ENCODE data around the gene KAT6B. TPM values are rescaled to one million over a fixed set of nuclear protein-coding genes. Genes with fewer than 3 reads are reported as not detected.

Gene KAT6B
- total RNA-seq, 1 donor from 2014 or later: 155 TPM

- no peak for DNase-seq (ENCODE audit: low spot score in 2 of 2, unreplicated experiment in 2 of 2)
- no peaks in the 10 kb centered on the region for H3K27me3 Mint-ChIP-seq (ENCODE audit: low read depth)
- H3K9me3 Mint-ChIP-seq: peaks cover 5% of the 10 kb centered on the region
- peaks cover 13% of the 10 kb centered on the region for H3K36me3 Mint-ChIP-seq
- H3K4me1 Mint-ChIP-seq: peaks cover 80% of the 10 kb centered on the region
- H3K4me3 Mint-ChIP-seq: peak overlapping the region; percentile 44
- H3K27ac Mint-ChIP-seq: peak overlapping the region; percentile 90
- no peak for TF ChIP-seq CTCF (IDR thresholded peaks at IDR 0.05; ENCODE audit: unreplicated experiment)
These were observed 131.0 kb downstream of the KAT6B start for GRCh38 chr10:74957285-74957961.

GRCh38 chr10:74958316-74958715 lies 131.9 kb downstream of the KAT6B start:
- no peak for DNase-seq (ENCODE audit: low spot score in 2 of 2, unreplicated experiment in 2 of 2)
- Mint-ChIP-seq H3K27me3 (ENCODE audit: low read depth) (no peaks in the 10 kb centered on the region), H3K4me1 (peaks cover 81% of the 10 kb centered on the region), H3K4me3 (no peak overlapping the region), H3K36me3 (peaks cover 12% of the 10 kb centered on the region), H3K9me3 (peaks cover 5% of the 10 kb centered on the region), H3K27ac (peak overlapping the region; percentile 90)
- TF ChIP-seq CTCF (IDR thresholded peaks at IDR 0.05; ENCODE audit: unreplicated experiment): no peak

- Mint-ChIP-seq H3K4me3 (no peak overlapping the region), H3K9me3 (no peaks in the 10 kb centered on the region), H3K27ac (peak overlapping the region; percentile 94), H3K27me3 (ENCODE audit: low read depth) (no peaks in the 10 kb centered on the region), H3K36me3 (peaks cover 11% of the 10 kb centered on the region), H3K4me1 (peaks cover 74% of the 10 kb centered on the region)
- no peak for DNase-seq (ENCODE audit: low spot score in 2 of 2, unreplicated experiment in 2 of 2)
- no peak for TF ChIP-seq CTCF (IDR thresholded peaks at IDR 0.05; ENCODE audit: unreplicated experiment)
These were observed 134.3 kb downstream of the KAT6B start for GRCh38 chr10:74960670-74961069.

GRCh38 chr10:74962517-74962916 lies 136.1 kb downstream of the KAT6B start:
- Mint-ChIP-seq H3K9me3 (no peaks in the 10 kb centered on the region), H3K27ac (peak overlapping the region; percentile 94), H3K27me3 (ENCODE audit: low read depth) (no peaks in the 10 kb centered on the region), H3K4me1 (peaks cover 65% of the 10 kb centered on the region), H3K4me3 (no peak overlapping the region), H3K36me3 (peaks cover 16% of the 10 kb centered on the region)
- TF ChIP-seq CTCF (IDR thresholded peaks at IDR 0.05; ENCODE audit: unreplicated experiment): no peak
- no peak for DNase-seq (ENCODE audit: low spot score in 2 of 2, unreplicated experiment in 2 of 2)

- H3K9me3 Mint-ChIP-seq: no peaks in the 10 kb centered on the region
- H3K4me3 Mint-ChIP-seq: no peak overlapping the region
- H3K36me3 Mint-ChIP-seq: peaks cover 16% of the 10 kb centered on the region
- peak overlapping the region; percentile 70 for H3K27ac Mint-ChIP-seq
- H3K27me3 Mint-ChIP-seq (ENCODE audit: low read depth): no peaks in the 10 kb centered on the region
- DNase-seq (ENCODE audit: low spot score in 2 of 2, unreplicated experiment in 2 of 2): no peak
- no peak for TF ChIP-seq CTCF (IDR thresholded peaks at IDR 0.05; ENCODE audit: unreplicated experiment)
- peaks cover 65% of the 10 kb centered on the region for H3K4me1 Mint-ChIP-seq
These were observed 137.1 kb downstream of the KAT6B start for GRCh38 chr10:74963549-74963948.
